NOMO-1 (cell line): Measurements from ENCODE around the gene EME1.
"Not testable (repeated sequence)": the region's sequence is repeated elsewhere in the genome, so short reads cannot be mapped to it uniquely, and the experiment has no call there.

Source experiments
- DNase-seq, 2 experiments: peaks; one replicate each; lab custom pipeline; 2025; ENCODE audit not compliant: unreplicated experiment in 2 of 2; lab: John Stamatoyannopoulos, UW

The EME1 gene, protein sequence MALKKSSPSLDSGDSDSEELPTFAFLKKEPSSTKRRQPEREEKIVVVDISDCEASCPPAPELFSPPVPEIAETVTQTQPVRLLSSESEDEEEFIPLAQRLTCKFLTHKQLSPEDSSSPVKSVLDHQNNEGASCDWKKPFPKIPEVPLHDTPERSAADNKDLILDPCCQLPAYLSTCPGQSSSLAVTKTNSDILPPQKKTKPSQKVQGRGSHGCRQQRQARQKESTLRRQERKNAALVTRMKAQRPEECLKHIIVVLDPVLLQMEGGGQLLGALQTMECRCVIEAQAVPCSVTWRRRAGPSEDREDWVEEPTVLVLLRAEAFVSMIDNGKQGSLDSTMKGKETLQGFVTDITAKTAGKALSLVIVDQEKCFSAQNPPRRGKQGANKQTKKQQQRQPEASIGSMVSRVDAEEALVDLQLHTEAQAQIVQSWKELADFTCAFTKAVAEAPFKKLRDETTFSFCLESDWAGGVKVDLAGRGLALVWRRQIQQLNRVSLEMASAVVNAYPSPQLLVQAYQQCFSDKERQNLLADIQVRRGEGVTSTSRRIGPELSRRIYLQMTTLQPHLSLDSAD

DNA sequence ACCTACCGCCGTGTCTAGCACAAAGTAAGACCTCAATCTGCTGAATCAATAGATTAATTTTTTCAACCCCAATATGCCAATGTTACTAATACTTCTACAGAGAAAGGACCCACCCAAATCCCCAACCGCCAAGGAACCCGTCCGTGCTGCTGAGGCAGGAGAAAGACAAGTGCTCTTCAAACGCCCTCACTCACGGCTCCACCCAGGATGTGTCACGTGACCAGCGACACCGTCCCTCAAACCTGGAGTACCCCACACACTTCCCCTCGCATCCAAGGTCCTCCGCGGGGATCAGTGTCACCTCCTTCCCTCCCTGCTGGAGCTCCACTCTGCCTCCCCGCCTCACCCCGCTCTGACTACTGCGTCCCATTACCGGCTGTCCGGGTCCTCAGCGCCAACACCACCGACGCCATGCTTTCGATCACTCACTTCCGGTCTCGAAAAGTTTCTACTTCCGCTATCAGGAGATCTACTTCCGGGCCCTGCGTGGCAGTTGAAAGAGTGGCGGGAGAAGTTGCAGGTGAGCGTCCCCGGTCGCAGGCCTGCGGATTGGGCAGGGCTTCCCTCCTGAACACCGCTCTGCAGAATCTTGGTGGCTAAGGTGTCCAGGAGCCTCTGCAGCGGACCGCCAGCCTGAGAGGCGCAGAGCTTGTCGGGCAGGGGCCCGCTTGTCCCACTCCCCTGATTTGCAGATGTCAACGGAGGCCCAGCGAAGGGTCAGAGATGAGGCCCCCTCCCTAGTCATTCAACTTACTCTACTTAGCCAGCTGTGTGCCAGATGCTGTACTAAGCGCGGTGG is at the start of gene EME1, which contains the start of gene MRPL27:
Gene EME1 (plus strand): TSS at position 472 of the 799 bp plus-strand sequence. CDS start 1,980 bp downstream, outside the sequence.
Gene MRPL27 (minus strand): TSS at position 427 of the 799 bp plus-strand sequence. CDS start 14 bp downstream, at position 413.
- peak; percentile 89 to 94 for DNase-seq

DNA sequence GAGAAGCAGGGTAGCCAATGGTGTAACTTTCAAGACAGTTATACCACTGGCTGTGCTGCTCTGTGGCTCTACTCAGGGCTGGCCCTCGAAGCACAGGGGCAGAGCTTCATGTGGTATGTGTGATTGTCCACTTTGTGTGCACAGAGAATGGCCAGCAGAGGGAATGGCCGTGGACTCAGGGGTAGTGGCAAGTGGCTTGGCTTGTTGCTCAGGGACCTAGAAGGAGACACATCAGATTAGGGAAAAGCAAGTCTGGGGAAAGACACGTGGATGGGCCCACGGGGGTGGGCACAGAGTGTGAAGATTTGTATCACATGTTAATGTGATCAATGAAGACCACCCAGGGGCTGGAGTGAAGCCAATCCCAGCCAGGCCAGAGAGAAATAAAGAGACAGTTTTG is 47.1 kb upstream of the EME1 start:
- DNase-seq = no peak

DNA sequence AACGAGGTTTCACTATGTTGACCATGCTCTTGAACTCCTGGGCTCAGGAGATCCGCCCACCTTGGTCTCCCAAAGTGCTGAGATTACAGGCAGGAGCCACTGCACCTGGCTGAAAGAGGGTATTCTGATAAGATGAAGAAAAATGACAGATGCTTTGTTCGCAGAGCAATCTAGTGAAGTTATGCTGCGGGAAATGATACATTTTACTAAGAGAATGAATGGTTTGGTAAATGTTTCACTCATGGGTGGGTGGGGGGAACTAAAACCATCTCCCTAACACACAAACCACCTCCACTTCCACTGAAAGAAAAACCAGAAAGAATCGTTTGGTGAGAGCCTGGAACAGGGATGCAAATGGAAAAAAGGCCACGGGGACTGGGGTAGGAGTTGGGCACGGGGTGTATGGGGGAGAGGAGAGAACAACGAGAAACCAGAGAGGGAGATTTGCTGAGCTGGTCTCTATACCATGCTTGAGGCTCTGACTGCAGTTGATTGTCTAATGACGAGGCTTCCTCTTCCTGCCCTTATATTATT is 46.1 kb upstream of the EME1 start:
- DNase-seq = no peak

DNA sequence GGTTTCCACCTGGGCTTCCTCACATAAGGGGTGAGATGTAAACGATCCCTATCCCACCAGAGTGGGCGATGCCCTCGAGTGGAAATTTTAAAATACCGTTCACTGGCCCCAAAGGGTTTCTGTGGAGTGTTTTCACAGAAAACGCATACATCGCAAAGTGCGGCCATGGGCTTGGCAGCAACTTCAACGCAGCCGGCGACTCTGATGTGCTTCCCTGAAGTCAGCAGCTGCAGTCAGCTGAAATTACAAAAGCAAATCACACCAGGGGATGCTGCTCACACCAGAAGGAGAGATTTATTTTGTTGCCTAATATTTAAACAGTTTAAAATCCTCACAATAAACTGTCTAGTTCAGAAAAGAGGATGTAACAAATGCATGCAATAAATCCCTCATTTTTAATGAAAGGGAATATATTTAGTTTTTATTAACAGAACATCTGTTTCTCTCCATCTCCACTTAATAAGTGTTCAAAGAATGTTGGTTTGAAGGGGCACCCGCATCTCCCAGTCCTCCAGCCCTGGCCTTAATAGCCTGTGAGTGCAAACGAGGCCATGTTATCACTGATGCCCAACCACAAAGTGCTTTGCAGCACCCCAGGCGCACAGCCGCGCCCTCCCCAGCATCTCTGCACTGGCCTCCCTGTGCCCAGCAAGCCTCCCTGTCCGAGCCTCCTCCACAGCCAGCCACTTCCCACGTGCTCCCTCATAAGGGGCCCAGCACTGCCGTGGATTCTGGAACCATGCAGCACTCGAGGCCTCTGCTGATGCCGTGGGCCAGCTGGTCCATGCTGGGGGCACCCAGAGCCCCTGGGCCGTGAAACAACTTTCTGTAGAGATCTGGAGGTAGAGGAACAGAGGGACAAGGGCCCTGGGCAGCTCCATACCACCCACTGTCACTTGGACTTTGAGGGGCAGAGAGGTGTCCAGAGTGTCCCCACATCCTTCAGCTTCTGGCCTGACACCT is 44.4 kb upstream of the EME1 start:
- DNase-seq = peak in 1 of 2 experiments; percentile 31

DNA sequence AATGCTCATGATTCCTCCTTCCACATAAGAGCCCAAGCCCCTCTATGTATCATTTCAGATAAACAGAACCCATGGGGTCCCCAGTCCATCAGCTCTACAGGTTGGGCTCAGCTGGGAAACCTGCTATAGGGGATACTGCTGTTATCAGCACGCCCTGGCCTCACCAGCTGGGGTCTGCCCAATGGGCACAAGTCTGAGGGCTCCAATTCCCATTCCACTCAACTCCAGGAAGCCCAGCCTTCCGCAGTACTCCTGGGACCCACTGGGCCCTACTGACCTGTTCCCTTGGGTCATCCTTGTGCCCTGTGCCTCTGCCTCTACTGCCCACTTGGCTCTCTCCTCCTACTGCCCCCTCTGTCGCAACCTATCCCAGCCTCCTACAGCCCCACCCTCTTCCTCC is 43.3 kb upstream of the EME1 start:
- no peak for DNase-seq

DNA sequence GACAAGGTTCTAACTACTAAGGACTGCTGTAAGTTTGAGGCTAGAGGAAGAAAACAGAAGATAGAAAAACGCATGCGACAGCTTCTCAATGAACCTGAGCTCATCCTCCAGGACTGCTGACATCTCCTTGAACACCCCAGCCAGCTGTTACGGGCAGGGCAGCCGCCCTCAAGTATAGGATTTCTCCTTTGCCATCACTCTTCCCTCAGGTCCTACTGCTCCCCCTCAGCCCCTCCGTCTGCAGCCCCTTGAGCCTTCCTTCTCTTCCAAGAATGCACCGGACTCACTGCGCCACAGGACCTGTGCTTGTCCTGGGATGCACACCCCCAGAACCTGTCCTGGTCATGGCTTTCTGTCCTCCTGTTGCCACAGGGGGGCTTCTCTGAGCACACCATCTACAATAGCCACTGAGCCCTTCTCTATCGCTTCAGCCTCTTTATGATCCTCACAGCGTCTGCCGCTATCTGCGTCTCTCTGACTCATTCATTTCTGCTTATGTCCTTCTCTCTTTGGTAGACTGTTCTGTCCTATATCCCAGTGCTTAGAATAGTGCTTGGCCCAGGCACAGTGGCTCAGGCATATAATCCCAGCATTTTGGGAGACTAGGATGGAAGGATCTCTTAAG is 42.8 kb upstream of the EME1 start:
- no peak for DNase-seq

DNA sequence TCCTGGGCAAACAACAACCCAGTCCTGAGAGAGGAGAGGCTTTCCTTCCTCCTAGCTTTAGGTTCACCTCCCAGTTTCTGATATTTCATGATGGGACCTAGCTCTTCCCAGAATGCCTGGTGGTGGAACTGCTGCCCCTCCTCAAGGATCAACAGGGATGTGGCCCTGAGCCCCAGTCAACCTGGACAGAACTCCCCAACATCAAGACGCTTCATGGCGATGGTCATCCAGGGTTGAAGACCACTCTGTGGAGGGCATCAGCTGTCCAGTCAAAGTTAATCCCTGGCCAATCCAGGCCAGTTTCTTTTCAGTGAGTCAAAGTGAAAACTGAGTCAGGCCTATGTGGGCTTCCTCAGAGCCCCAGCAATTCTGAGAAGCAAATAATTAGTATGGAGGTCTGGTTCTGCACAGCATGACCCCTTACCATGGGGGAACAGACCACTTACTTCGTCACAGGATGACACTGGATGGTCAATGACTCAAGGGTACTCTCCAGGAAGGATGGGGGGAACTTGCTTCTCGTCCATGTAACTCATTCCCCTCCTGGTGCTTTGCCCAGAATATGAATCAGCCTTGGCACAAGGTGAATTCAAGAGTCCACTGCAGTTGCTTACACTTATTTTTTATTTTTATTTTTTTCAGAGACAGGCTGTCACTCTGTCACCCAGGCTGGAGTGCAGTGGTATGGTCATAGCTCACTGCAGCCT is 41.8 kb upstream of the EME1 start:
- no peak for DNase-seq

DNA sequence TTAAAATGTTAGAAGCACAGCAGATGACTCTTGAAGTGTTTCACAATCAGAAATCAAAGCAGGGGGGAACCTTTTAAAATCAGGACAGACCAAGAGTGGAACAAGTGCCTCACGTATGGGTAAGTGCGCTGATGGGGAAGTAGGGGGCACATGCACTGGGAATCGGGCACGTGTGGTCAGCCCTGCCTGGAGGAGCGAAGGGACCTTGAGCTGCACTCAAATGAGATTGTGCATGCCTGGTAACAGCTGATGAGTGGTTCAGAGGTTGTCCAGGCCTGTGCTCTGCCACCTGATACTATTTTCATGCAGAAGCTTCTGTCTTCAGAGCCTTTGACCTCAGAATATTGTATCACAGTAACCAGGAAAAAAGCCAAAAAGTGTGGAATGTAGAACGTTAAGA is 40.8 kb upstream of the EME1 start:
- DNase-seq = peak in 1 of 2 experiments; percentile 41

DNA sequence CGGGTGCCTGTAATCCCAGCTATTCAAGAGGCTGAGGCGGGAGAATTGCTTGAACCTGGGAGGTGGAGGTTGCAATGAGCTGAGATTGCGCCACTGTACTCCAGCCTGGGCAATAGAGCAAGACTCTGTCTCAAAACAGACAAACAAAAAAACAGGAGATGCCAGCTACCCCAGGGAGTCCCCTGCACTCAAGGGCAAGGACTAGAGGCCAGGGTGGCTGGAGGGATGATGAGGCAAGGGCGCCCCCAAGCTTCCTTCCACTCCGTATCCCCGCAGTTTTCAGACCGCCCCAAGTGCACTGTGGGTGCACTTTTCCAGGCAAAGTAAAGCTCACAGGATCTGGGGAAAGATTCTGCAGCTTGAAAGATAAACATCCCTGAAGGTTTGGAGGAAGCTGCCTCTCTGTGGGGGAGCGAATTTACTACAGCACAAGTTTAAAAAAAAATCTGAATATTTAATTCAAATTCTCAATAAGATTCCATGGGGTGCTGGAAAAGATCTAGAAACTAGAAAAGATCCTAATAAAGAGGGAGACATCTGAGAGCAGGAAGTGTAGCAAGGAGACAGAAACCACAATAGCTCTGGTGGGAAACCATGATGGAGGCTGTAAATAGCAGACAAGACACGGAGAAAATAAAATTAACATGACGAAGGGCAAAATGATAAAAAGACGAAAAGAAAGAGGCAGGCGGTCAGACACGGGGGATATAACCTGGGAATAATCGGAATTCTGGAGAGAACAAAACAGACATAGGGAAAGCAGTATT is 39.6 kb upstream of the EME1 start:
- DNase-seq = not testable (repeated sequence)

DNA sequence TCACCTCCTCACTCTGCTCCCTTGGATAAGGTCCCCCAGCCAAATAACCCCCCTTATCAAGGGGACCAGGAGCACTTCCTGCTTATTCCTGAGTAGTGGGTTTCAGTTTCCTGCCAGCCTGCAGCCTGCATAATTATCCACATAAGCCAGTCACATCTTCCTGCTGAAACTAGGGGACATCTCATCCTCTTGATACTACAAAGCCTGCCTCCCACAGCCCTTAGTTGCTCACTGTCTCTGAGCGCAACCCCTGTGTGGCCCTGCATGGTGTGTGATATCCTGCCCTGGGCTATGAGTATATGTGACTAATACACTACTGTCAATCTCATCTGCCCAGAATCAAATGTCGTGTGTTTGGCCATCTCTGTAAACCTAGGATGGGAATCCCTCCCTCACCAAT is 35.1 kb upstream of the EME1 start:
- DNase-seq = no peak

DNA sequence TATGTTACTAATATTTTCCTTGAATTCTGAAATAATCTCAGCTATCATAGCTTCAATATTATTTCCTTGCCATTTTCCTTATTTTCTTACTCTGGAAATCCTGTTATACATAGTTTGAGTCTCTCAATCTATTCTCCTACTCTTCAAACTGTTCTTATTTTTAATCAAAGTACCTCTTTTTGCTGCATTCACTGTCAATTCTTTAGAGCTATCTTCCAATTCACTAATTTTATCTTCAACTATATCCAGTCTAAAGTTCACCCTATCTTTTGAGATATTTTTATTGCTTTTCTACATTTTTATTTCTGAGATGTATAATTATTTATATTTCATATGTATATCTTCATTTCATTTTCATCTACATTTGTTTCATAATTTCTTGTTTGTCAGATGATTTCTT is 34.4 kb upstream of the EME1 start:
- DNase-seq = no peak

DNA sequence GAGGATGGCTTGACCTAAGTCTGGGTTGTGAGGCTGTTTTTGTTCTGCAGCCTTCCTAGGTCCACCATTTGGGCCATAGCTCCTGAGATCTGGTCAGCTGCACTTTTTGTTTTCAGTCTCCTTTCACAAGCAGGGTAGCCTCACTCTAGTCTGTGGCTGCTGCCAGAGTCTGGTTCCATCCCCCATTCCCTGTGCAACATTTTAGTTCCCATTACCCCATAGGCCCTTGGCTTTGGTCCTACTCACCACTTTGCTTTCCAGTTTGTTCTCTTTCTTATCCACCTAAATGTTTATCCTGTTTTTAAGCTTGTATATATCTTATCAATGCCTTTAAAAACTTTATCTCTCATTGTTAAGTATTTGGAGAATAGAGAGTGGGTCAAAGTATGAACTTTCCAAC is 33.6 kb upstream of the EME1 start:
- DNase-seq = no peak

DNA sequence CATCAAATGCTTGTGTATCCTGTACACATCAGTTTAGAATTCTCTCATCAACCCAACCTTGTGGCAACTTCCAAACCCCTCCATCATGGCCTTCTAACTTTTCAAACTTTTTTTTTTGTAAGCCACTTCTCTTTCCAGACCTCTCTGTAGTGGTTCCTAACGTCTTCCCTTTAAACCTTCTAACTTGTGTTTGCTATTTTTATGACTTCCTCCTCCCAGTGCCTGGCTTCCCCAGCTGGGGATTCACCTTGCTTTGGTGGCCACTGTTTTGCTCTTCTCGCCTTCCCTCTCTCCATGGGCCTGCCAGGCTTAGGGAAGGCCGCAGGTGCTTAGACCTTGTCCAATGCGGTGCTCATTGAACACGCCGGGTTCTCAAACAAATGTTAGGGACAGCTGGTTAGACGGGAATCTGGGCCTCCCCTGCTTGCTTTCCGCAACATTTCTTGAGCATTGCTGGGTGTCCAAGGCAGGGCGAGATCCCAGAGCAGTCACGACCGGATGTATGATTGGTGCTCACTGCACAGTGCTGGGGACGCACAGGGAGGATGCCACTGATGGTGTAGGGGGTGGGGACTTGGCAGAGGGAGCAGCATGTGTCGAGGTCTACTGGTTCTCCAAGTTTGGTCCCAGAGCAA is 28.2 kb upstream of the EME1 start:
- DNase-seq = no peak

DNA sequence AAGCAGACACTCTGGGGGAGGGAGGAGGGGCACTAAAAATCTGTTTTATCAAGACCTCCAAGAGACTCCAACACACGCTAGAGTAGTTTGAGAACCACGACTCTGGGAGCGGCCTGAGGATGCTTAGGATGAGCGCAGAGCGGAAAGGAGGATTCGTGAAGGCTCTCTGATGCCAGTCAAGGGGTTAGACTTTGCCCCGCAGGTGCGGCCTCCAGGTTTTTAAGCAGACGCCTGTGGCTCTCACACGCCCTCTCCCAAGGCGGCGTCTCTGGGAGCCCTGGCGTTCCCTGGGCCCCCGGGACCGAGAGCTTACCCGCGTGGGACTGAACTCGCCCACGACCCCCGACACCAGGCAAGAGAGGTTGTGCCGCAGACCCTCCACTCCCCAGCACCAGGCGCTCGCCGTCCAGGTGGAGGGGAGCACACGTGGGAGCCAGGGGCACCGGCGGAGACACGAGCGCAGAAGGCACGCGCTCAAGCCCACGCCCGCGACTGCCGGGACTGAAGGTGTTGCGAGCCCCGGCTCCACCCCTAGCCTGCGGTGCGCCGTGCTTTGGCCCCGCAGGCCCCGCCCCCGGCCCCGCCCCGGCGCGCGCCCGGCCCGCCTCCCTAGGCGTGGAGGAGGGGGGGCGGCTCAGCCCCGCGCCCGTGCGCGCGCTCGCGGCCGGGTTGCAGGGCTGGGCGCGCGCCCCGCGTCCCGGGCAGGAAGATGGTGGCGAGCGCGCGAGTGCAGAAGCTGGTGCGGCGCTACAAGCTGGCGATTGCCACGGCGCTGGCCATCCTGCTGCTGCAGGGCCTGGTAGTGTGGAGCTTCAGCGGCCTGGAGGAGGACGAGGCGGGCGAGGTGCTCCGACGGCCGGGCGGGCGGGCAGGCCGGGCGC is 27.4 kb upstream of the EME1 start, which contains the start of gene XYLT2:
Gene XYLT2 (plus strand): TSS at position 695 of the 881 bp plus-strand sequence. CDS start 15 bp downstream, at position 710.
- peak; percentile 67 to 88 for DNase-seq

DNA sequence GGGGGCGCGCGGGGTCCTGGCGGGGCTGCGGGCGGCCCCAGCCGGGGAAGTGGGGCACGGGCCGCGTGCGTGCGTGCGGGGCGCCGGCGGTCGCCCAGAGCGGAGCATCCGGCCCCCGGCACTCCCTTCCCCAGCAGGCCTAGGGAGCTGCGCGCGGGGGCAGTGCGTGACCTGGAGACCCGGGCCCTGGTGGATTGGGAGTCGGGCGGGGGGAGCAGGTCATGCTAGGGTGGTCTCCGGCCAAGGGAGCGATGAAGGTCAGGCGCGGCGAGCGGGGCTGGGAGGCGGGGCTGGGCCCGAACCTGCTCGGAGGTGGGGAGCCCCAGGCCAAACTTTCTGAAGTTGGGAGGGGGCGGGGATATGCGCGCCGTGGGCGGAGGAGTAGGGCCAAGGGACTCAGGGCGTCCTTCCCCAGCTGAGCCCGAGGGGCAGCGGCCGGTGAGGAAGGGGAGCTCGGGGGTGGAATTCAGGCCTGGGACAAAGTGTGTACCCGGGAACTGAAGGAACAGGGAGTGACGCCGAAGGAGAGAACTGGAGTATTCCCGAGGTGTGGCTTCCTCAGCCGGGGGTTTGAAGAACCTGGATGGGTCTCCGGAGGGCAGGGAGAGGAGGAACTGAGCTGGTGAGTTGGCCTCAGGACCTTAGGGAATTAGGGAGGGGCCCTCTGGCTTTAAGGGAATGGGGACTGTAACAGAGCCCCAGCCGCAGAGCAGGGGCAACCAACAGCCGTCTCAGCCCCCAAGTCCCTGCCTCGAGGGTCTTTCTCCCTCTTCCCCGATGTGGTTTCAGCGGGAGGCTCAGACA is 26.5 kb upstream of the EME1 start:
- no peak for DNase-seq
